CD14-positive monocyte (primary cell): Measurements from ENCODE around the gene PWWP2B. TPM values are rescaled to one million over a fixed set of nuclear protein-coding genes. Genes with fewer than 3 reads are reported as not detected.

ENCODE experiments used
- DNase-seq, 3 donors: peaks; one replicate each; pipeline ENCODE4 v3.0.0-alpha.2; 2011 to 2022
- H2AFZ ChIP-seq: 2 replicates; pipeline ENCODE4 v1.6.0; 2012; ENCODE audit warnings: mild to moderate bottlenecking, low read depth, low read length, inconsistent platforms; ENCODE audit not compliant: insufficient read depth, poor library complexity, severe bottlenecking
- H3K27ac ChIP-seq, 2 donors: 1 replicate in 1 of 2; 2 replicates in 1 of 2; pipeline ENCODE4 v1.5.1; 2012 to 2013; ENCODE audit warnings: low read length in 2 of 2, control low read depth in 1 of 2, inconsistent platforms in 1 of 2, low read depth in 1 of 2, mild to moderate bottlenecking in 1 of 2
- H3K27me3 ChIP-seq, 2 donors: one replicate each; pipeline versions ENCODE4 v1.6.0 to v1.6.1; 2011 to 2013; ENCODE audit warnings: low read length in 2 of 2; ENCODE audit not compliant: control insufficient read depth in 2 of 2, insufficient read depth in 2 of 2
- H3K36me3 ChIP-seq, 2 donors: replicated peaks in 1 of 2; 1 replicate in 1 of 2; 2 replicates in 1 of 2; pipeline versions ENCODE4 v1.5.1 to v1.6.1; 2012 to 2013; ENCODE audit warnings: low read length in 2 of 2, control low read depth in 1 of 2, inconsistent platforms in 1 of 2, mild to moderate bottlenecking in 1 of 2; ENCODE audit not compliant: insufficient read depth in 2 of 2, control insufficient read depth in 1 of 2
- H3K4me1 ChIP-seq, 2 donors: 1 replicate in 1 of 2; 2 replicates in 1 of 2; pipeline versions ENCODE4 v1.5.1 to v1.6.1; 2012 to 2013; ENCODE audit warnings: low read length in 2 of 2, control low read depth in 1 of 2, inconsistent platforms in 1 of 2, mild to moderate bottlenecking in 1 of 2, moderate library complexity in 1 of 2; ENCODE audit not compliant: insufficient read depth in 2 of 2, control insufficient read depth in 1 of 2
- H3K4me2 ChIP-seq: replicated peaks from 2 replicates; pipeline ENCODE3; 2012; ENCODE audit warnings: low read length, moderate library complexity, mild to moderate bottlenecking; ENCODE audit not compliant: poor library complexity, severe bottlenecking; ENCODE audit errors: extremely low read depth
- H3K4me3 ChIP-seq, 3 experiments: fragments of 200-600 bp in 1 of 3; sonication (generic) in 1 of 3; replicated peaks in 1 of 3; 1 replicate in 2 of 3; 2 replicates in 1 of 3; pipeline ENCODE4 v1.5.1; 2011 to 2013; ENCODE audit warnings: low read length in 3 of 3, mild to moderate bottlenecking in 3 of 3, control low read depth in 2 of 3, low read depth in 2 of 3, inconsistent platforms in 1 of 3, moderate library complexity in 1 of 3
- H3K79me2 ChIP-seq: 2 replicates; pipeline ENCODE4 v1.6.0; 2012; ENCODE audit warnings: mild to moderate bottlenecking, control low read depth, inconsistent platforms, low read length, moderate library complexity; ENCODE audit not compliant: insufficient read depth
- H3K9ac ChIP-seq: 2 replicates; pipeline ENCODE4 v1.6.0; 2017; ENCODE audit warnings: low read length, mild to moderate bottlenecking; ENCODE audit not compliant: insufficient read depth, poor library complexity, severe bottlenecking
- H3K9me3 ChIP-seq, 2 donors: replicated peaks in 1 of 2; 1 replicate in 1 of 2; 2 replicates in 1 of 2; pipeline versions ENCODE4 v1.5.1 to v1.6.1; 2012 to 2013; ENCODE audit warnings: low read length in 2 of 2, control low read depth in 1 of 2; ENCODE audit not compliant: control insufficient read depth in 1 of 2, insufficient read depth in 1 of 2
- H4K20me1 ChIP-seq: 2 replicates; pipeline ENCODE4 v1.6.0; 2012; ENCODE audit warnings: mild to moderate bottlenecking, low read length, control low read depth, moderate library complexity; ENCODE audit not compliant: insufficient read depth
- H3K27ac Mint-ChIP-seq, 7 donors: one replicate each; pipeline ENCODE4 v1.8.0; 2020; ENCODE audit warnings: mild to moderate bottlenecking in 7 of 7, mixed read lengths in 7 of 7, moderate library complexity in 6 of 7, inconsistent platforms in 2 of 7
- H3K27me3 Mint-ChIP-seq, 3 donors: one replicate each; pipeline ENCODE4 v1.8.0; 2021 to 2022; ENCODE audit warnings: low read depth in 3 of 3, mild to moderate bottlenecking in 3 of 3, mixed read lengths in 3 of 3, moderate library complexity in 3 of 3, inconsistent platforms in 1 of 3
- H3K36me3 Mint-ChIP-seq, 2 donors: one replicate each; pipeline ENCODE4 v1.8.0; 2020; ENCODE audit warnings: mixed read lengths in 2 of 2, inconsistent platforms in 1 of 2, mild to moderate bottlenecking in 1 of 2
- H3K4me1 Mint-ChIP-seq: one replicate; pipeline ENCODE4 v1.8.0; 2020; ENCODE audit warnings: mild to moderate bottlenecking, mixed read lengths
- H3K4me3 Mint-ChIP-seq, 2 donors: one replicate each; pipeline ENCODE4 v1.8.0; 2020; ENCODE audit warnings: mild to moderate bottlenecking in 2 of 2, mixed read lengths in 2 of 2, moderate library complexity in 1 of 2
- H3K9me3 Mint-ChIP-seq, 7 donors: one replicate each; pipeline ENCODE4 v1.8.0; 2020 to 2022; ENCODE audit warnings: mixed read lengths in 7 of 7, mild to moderate bottlenecking in 6 of 7, moderate library complexity in 6 of 7, inconsistent platforms in 2 of 7
- WGBS: methylation state at CpG from one replicate; pipeline ENCODE4 v1.1.5; 2013; ENCODE audit warnings: missing lambda C conversion rate; ENCODE audit not compliant: insufficient coverage; 5-methylcytosine and 5-hydroxymethylcytosine counted together
- intact Hi-C, 2 donors: fragments of 100-400 bp; cut with micrococcal nuclease; formaldehyde crosslinking; loops; one replicate each; pipeline versions ENCODE4 v1.15.0 to v1.15.1; 2023
- polyA plus RNA-seq, 3 donors: library from polyadenylated mRNA; depleted of rRNA in 1 of 3; unstranded in 2 of 3; stranded (reverse) in 1 of 3; fragments of 300-500 nt in 2 of 3; fragments of >200 nt in 1 of 3; fragmentation: Illumina TruSeq in 2 of 3; gene quantifications; 1 replicate in 2 of 3; 2 replicates in 1 of 3; pipeline ENCODE4 v1.2.3, GENCODE V29; 2012 to 2021
- TF ChIP-seq, protein P1 (sequence below): fragments of 200-600 bp; IDR thresholded peaks from one replicate; pipeline ENCODE4 v1.8.0; 2022; ENCODE audit warnings: antibody characterized with exemption, mild to moderate bottlenecking

The PWWP2B gene
- polyA plus RNA-seq, 3 donors = 2.4 to 6.9 (median 2.7) TPM

GRCh38 chr10:132381741-132382140 is 15.3 kb upstream of the PWWP2B start:
- Mint-ChIP-seq H3K4me3 (no peak overlapping the region), H3K27me3 (peaks cover 0 to 2% (median 2%) of the 10 kb centered on the region in 3 donors), H3K4me1 (peaks cover 52% of the 10 kb centered on the region), H3K27ac (no peak overlapping the region), H3K36me3 (peaks cover 0 to 3% of the 10 kb centered on the region in 2 donors), H3K9me3 (peaks cover 0 to 2% (median 0%) of the 10 kb centered on the region in 7 donors)
- H3K27me3 ChIP-seq = no peaks in the 10 kb centered on the region
- no peak overlapping the region for H3K4me2 ChIP-seq
- 42% methylated on average over 2 of the region's 2 CpGs for whole genome bisulfite sequencing
- H3K9me3 ChIP-seq = no peaks in the 10 kb centered on the region
- no peaks in the 10 kb centered on the region for H3K79me2 ChIP-seq
- intact Hi-C loops = loop anchor here in 1 of 2 donors (5.0 to 10.0 kb wide), 2 partner anchors 153 to 256 kb away; partner anchors contain the start of gene INPP5A
- H4K20me1 ChIP-seq = no peaks in the 10 kb centered on the region
- H3K36me3 ChIP-seq = no peaks in the 10 kb centered on the region
- no peak overlapping the region for H3K4me3 ChIP-seq
- H3K4me1 ChIP-seq = peaks cover 28 to 45% of the 10 kb centered on the region in 2 donors
- H3K27ac ChIP-seq = no peak overlapping the region
- peak in 1 of 3 donors; percentile 30 for DNase-seq
- H3K9ac ChIP-seq = no peak overlapping the region
- TF ChIP-seq, protein P1, sequence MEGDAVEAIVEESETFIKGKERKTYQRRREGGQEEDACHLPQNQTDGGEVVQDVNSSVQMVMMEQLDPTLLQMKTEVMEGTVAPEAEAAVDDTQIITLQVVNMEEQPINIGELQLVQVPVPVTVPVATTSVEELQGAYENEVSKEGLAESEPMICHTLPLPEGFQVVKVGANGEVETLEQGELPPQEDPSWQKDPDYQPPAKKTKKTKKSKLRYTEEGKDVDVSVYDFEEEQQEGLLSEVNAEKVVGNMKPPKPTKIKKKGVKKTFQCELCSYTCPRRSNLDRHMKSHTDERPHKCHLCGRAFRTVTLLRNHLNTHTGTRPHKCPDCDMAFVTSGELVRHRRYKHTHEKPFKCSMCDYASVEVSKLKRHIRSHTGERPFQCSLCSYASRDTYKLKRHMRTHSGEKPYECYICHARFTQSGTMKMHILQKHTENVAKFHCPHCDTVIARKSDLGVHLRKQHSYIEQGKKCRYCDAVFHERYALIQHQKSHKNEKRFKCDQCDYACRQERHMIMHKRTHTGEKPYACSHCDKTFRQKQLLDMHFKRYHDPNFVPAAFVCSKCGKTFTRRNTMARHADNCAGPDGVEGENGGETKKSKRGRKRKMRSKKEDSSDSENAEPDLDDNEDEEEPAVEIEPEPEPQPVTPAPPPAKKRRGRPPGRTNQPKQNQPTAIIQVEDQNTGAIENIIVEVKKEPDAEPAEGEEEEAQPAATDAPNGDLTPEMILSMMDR = no peak
- no peak overlapping the region for H2AFZ ChIP-seq

DNA sequence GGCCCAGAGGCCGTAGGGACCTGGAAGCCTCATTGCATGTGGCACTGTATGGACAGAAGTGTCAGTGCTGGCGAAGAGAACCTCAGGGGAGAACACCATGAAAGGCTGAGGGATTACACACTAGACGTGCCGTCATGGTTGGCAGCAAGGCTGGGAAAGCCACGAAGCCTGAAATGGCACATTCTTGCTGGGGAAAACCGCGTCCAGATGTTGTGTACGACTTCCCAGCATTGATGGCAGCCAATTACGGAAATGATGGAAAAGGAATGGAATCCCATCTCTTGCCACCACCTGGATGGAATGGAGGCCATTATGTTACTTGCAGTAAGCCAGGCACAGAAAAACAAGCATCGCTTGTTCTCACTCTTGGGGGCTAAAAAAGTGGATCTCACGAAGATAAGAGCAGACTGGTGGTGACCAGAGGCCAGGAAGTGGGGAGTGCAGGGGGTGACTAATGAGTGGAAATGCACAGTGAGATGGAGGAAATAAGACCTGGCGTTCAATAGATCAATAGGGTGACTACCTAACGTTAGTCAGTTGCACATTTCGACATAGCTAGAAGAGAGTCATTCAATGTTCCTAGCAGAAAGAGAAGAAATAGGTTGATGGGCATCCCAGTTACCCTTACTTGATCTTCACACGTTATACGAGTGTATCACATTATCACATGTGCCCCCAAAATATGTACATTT is 14.6 kb upstream of the PWWP2B start:
- Histone ChIP-seq H3K27ac (no peak overlapping the region), H3K4me2 (no peak overlapping the region), H3K4me3 (no peak overlapping the region), H4K20me1 (no peaks in the 10 kb centered on the region), H3K27me3 (no peaks in the 10 kb centered on the region), H3K36me3 (no peaks in the 10 kb centered on the region), H3K79me2 (no peaks in the 10 kb centered on the region), H3K9ac (no peak overlapping the region), H3K4me1 (peaks cover 26 to 50% of the 10 kb centered on the region in 2 donors), H3K9me3 (no peaks in the 10 kb centered on the region), H2AFZ (no peak overlapping the region)
- TF ChIP-seq, protein P1 = no peak
- Mint-ChIP-seq H3K27ac (peak overlapping the region in 3 of 7 donors; percentile 8 to 55 (median 16)), H3K4me1 (peaks cover 49% of the 10 kb centered on the region), H3K9me3 (peaks cover 0 to 2% (median 0%) of the 10 kb centered on the region in 7 donors), H3K36me3 (peaks cover 0 to 3% of the 10 kb centered on the region in 2 donors), H3K27me3 (peaks cover 0 to 7% (median 3%) of the 10 kb centered on the region in 3 donors), H3K4me3 (no peak overlapping the region)
- peak in 2 of 3 donors; percentile 24 to 32 for DNase-seq
- intact Hi-C loops = loop anchor here in 1 of 2 donors (5.0 to 10.0 kb wide), 2 partner anchors 152 to 255 kb away; partner anchors contain the start of gene INPP5A
- WGBS = 82% methylated on average over 13 of the region's 16 CpGs
